GM19395 (cell line): ENCODE measurements around the gene DCANP1.
"Not testable (repeated sequence)": the region's sequence is repeated elsewhere in the genome, so short reads cannot be mapped to it uniquely, and the experiment has no call there.

Experiments used
- ATAC-seq: cut with Tn5 transposase; IDR thresholded peaks from one replicate; pipeline ENCODE4 v1.9.1; 2021; ENCODE audit warnings: mild to moderate bottlenecking, moderate library complexity; ENCODE audit not compliant: unreplicated experiment

DCANP1 gene

GRCh38 chr5:135447298-135447929 lies at the start of gene DCANP1:
TSS of gene DCANP1 (minus strand) at chr5:135447348. CDS start at chr5:135447108, 240 bp downstream.
- no peak for ATAC-seq

- not testable (repeated sequence) for ATAC-seq
Measured at GRCh38 chr5:135495531-135495930, 48.4 kb upstream of the DCANP1 start.

GRCh38 chr5:135494196-135494595 lies 47.0 kb upstream of the DCANP1 start:
- no peak for ATAC-seq

- no peak for ATAC-seq
Measured at GRCh38 chr5:135493406-135494180, 46.4 kb upstream of the DCANP1 start.

- no peak for ATAC-seq
Measured at GRCh38 chr5:135492319-135492626, 45.1 kb upstream of the DCANP1 start.

GRCh38 chr5:135491552-135492318 lies 44.6 kb upstream of the DCANP1 start:
- ATAC-seq: no peak

- ATAC-seq: no peak
Measured at GRCh38 chr5:135491038-135491551, 43.9 kb upstream of the DCANP1 start.

- ATAC-seq: no peak
Measured at GRCh38 chr5:135490245-135491037, 43.3 kb upstream of the DCANP1 start.

GRCh38 chr5:135489466-135490244 lies 42.5 kb upstream of the DCANP1 start:
- no peak for ATAC-seq

GRCh38 chr5:135488727-135489465 lies 41.7 kb upstream of the DCANP1 start:
- ATAC-seq: no peak

GRCh38 chr5:135487839-135488514 lies 40.8 kb upstream of the DCANP1 start:
- no peak for ATAC-seq

- ATAC-seq: no peak
Measured at GRCh38 chr5:135487037-135487395, 39.9 kb upstream of the DCANP1 start.

- ATAC-seq: no peak
Measured at GRCh38 chr5:135486131-135487036, 39.2 kb upstream of the DCANP1 start.

- no peak for ATAC-seq
Measured at GRCh38 chr5:135484674-135485086, 37.5 kb upstream of the DCANP1 start.

- ATAC-seq: no peak
Measured at GRCh38 chr5:135483254-135483653, 36.1 kb upstream of the DCANP1 start.

GRCh38 chr5:135482381-135482933 lies 35.3 kb upstream of the DCANP1 start:
- ATAC-seq: no peak

GRCh38 chr5:135481909-135482311 lies 34.8 kb upstream of the DCANP1 start:
- no peak for ATAC-seq

- no peak for ATAC-seq
Measured at GRCh38 chr5:135481387-135481786, 34.2 kb upstream of the DCANP1 start.
